Left colon (tissue), 2 donors: Measurements from ENCODE around the gene DCDC2. TPM values are rescaled to one million over a fixed set of nuclear protein-coding genes. Genes with fewer than 3 reads are reported as not detected.
"Not testable (repeated sequence)": the region's sequence is repeated elsewhere in the genome, so short reads cannot be mapped to it uniquely, and the experiment has no call there.

ENCODE experiments used
- ATAC-seq: fragments of 200-7000 bp; cut with Tn5 transposase; one replicate; pipeline ENCODE4 v1.9.1; 2020; ENCODE audit warnings: mild to moderate bottlenecking, moderate library complexity
- DNase-seq, 2 donors: peaks; one replicate each; pipeline ENCODE4 v3.0.0-alpha.2; 2020
- intact Hi-C, 2 donors: fragments of 100-400 bp; cut with DNase I in 1 of 2; cut with micrococcal nuclease in 1 of 2; formaldehyde crosslinking; loops; one replicate each; pipeline versions ENCODE4 v1.11.2 to v1.14.0; 2022; cut with DNase I, micrococcal nuclease
- total RNA-seq, 2 donors: library from RNA; stranded (reverse); fragmentation: NEBNext Ultra II Directional; extraction: Animal tissue kit (Norgen Biotek cat#: 25700); gene quantifications; one replicate each; pipeline ENCODE4 v1.2.1, GENCODE V29; 2021
- donor health status: DM: no; HTN: no; CAD: no.
- donor health status: DM: yes; HTN: yes; CAD: no.

Gene DCDC2
- total RNA-seq, 2 donors from 2014 or later, result 1.7 to 2.1 TPM

GRCh38 chr6:24194978-24195700 lies 162.7 kb downstream of the DCDC2 start:
- DNase-seq (no peak), ATAC-seq (peak; percentile 87)
- intact Hi-C loops, result no loop called here

DNA sequence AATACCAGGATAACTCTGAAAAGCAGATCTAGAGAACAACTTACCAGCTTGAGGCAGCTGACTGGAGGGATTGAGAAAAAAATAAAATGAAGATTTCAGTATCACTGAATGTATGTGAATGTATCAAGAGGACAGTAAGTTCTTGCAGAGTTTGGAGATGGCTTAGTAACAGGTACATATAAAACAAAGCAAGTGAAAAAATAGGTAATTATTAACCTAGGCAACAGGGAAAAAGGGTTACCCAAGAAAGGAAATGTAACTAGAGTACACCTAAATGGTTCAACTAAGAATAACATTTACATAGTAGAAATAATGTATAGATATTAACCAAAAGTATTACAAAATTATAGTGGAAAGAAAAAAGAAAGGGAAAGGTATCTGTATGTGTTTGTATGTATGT lies 164.5 kb downstream of the DCDC2 start:
- intact Hi-C loops, result no loop called here
- ATAC-seq (no peak), DNase-seq (no peak)

GRCh38 chr6:24191346-24191745 lies 166.5 kb downstream of the DCDC2 start:
- ATAC-seq (no peak), DNase-seq (no peak)
- intact Hi-C loops, result no loop called here

GRCh38 chr6:24188578-24189080 lies 169.2 kb downstream of the DCDC2 start:
- intact Hi-C loops, result no loop called here
- no peak for DNase-seq
- no peak for ATAC-seq

DNA sequence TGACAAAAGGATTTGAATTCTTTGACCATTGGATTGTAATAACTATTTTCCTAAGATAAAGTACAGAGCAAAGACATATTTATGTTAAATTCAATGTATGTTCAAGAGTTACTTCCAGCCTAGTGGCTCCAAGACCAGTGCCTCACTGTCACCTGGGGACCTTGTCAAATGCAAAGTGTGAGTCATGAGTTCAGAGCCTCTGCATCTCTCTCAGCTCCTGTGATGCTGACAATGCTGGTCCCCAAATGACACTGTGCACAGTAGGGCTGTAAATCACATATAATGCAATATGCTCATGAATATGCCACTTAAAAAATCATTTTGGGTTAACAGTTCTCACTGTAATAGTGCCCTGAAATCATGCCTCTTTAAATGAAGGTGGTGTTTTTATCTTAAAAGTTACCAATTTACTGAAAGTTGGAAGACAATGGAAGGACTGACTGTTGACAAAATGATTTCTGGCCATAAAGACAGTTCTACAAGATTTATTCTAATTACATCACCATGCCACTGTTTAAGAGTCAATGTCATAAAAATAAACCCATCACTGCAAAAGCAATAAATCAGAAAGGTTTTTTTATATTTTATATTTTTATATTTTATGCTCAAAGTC lies 169.8 kb downstream of the DCDC2 start:
- ATAC-seq (no peak), DNase-seq (no peak)
- intact Hi-C loops, result no loop called here

DNA sequence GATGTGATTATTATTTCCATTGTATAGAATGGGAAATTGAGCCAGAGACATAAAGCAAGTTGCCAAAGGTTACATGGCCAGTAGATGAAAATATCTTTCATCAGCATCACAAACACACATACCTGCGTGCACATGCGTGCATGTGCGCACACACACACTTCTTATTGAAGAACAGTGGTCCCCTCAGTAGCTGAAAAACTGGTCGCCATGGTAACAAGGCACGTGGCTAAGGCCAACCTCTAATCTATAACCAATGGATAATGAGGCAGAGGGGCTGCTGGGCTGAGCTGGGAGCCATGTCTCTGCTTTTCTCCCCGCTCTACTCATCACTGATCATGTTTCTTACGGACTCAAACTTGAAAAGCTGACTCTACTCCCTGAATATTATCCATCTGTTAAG lies 171.5 kb downstream of the DCDC2 start:
- DNase-seq, result no peak
- no peak for ATAC-seq
- intact Hi-C loops, result no loop called here

GRCh38 chr6:24183584-24183983 lies 174.3 kb downstream of the DCDC2 start:
- DNase-seq (no peak), ATAC-seq (no peak)
- intact Hi-C loops, result no loop called here

- DNase-seq (no peak), ATAC-seq (no peak)
- intact Hi-C loops, result no loop called here
Measured at GRCh38 chr6:24157886-24158285, 200.0 kb downstream of the DCDC2 start.

GRCh38 chr6:24154121-24154520 lies 203.7 kb downstream of the DCDC2 start:
- ATAC-seq, result no peak
- intact Hi-C loops, result no loop called here
- no peak for DNase-seq

GRCh38 chr6:24152014-24152413 lies 205.8 kb downstream of the DCDC2 start:
- ATAC-seq (no peak), DNase-seq (no peak)
- intact Hi-C loops, result no loop called here

GRCh38 chr6:24149836-24150235 lies 208.0 kb downstream of the DCDC2 start:
- no peak for DNase-seq
- intact Hi-C loops, result no loop called here
- no peak for ATAC-seq

DNA sequence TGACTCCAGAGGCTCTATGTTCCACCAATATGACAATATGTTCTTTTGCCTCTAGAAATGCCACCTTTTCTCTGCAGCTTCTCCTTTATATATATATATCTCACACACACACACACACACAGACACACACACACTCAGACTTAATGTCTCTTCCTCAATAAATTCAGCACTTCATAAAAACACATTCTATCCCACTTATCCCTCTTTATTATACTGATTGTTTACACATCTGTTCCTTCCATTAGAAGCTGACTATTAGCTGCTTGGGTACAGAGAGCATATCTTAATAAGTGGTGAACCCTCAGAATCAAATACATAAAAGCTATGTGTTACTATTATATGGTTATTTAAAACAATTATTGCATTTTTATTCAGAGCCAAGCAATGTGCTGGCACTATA lies 208.6 kb downstream of the DCDC2 start:
- intact Hi-C loops, result no loop called here
- ATAC-seq (no peak), DNase-seq (no peak)

GRCh38 chr6:24148684-24149083 lies 209.2 kb downstream of the DCDC2 start:
- no peak for ATAC-seq
- DNase-seq, result no peak
- intact Hi-C loops, result no loop called here

- no peak for DNase-seq
- ATAC-seq, result no peak
- intact Hi-C loops, result no loop called here
Measured at GRCh38 chr6:24148154-24148570, 209.7 kb downstream of the DCDC2 start.

DNA sequence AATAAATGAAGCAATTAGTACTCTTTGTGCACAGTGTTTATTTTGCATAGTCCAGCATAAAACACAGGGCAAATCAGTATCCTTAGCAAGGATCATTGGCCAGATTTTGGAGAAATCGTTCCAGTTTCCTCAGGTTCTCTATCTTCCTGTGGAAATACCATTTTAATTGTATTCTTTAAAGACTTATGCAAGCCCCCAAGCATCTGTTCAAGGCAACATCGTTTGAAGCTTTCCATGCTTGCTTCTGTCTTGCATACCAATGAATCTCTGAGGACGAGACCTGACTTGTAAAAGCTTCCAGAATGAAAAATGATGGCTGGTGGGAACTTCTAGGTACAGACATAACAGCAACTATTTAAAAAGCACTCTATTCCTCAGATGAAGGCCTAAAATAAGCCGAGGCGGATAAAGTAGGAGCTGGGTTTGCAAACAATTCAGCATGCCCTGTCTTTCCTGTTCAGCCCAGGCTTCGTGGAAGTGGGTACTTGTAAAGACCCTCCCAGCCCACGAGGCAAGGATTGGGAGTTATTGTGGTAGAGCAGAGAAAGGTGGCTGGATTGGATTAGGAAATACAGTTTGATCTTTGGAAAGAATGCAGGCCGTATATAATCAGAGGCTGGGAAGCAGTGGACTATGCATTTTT lies 210.2 kb downstream of the DCDC2 start:
- ATAC-seq, result no peak
- intact Hi-C loops, result no loop called here
- no peak for DNase-seq

DNA sequence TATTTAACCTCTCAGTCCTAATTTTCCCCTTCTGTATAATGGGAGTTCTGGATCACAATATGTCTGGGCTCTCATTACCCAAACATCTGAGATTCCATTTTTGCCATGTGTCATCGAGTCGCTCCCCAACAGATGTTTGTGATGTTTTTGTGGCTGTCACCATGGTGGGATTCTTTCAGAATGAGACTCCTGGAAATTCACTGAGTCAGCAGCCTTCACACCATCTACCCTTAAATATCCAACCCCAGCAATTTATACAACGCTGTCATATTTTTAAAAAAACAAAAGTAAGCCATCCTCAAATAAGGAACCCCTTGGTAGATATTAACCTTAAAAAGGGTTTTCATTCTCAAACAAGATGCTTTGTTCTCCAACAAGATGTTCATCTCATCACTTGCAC lies 211.0 kb downstream of the DCDC2 start:
- intact Hi-C loops, result no loop called here
- ATAC-seq (no peak), DNase-seq (no peak)

DNA sequence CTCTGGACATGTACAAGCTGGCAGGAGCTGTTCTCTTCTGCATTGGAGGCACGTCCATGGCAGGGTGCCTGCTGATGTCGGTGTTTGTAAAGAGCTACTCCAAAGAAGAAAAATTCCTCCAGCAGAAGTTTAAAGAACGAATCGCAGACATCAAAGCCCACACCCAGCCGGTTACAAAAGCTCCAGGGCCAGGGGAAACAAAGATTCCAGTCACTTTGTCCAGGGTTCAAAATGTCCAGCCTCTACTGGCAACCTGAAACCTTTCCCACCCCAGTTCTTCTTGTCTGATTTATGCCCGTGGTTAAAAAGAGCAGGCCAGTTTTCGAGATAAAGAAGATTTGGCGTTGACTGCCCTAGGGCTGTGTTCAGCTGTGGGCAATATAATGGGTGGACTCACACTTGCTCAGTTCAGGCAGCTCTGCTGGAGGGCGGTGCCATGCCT lies 212.1 kb downstream of the DCDC2 start:
- intact Hi-C loops, result no loop called here
- no peak for ATAC-seq

DNA sequence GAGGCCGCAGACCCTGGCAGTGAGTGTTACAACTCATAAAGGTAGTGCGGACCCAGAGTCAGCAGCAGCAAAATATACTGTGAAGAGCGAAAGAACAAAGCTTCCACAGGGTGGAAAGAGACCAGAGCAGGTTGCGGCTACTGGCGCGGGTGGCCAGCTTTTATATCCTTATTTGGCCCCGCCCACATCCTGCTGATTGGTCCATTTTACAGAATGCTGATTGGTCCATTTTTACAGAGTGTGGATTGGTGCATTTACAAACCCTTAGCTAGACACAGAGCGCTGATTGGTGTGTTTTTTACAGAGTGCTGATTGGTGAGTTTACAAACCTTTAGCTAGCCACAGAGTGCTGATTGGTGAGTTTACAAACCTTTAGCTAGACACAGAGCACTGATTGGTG lies 215.1 kb downstream of the DCDC2 start:
- DNase-seq, intact Hi-C loops, ATAC-seq: not testable (repeated sequence)

More for the DNA sequence above, 212.1 kb downstream of the DCDC2 start:
- DNase-seq, result no peak

DNA sequence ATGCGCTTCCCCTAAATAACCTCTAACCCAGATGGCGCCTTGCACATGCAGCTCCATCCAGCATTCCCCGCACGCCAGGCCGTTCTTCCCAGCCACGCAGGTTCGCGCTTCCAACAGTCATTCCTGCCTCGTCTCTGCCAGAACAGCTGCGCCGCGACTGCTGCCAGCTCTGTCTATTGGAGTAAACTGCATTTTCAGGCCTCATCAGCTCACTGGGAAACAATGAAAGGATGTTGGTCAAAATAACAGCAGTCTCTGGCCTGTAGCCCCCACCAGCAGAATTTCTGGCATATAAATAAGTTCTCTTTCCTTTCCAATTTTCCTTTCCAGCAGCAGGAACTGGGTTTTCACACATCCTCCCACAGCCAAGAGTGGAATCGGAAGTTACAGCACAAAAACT lies 217.3 kb downstream of the DCDC2 start:
- ATAC-seq (no peak), DNase-seq (peak in 1 of 2 donors; percentile 3)
- intact Hi-C loops, result no loop called here

- ATAC-seq (no peak), DNase-seq (no peak)
- intact Hi-C loops, result no loop called here
Measured at GRCh38 chr6:24139639-24140038, 218.2 kb downstream of the DCDC2 start.
